Middle frontal gyrus (tissue), 1 donor: ENCODE results near the gene ELP5.

Source experiments
- DNase-seq: peaks from one replicate; pipeline ENCODE4 v3.0.0-alpha.2; 2015; ENCODE audit warnings: low spot score; ENCODE audit errors: extremely low spot score

Gene ELP5

GRCh38 chr17:7282752-7283321, 30.8 kb downstream of the ELP5 start:
- DNase-seq = no peak

GRCh38 chr17:7283471-7284216, 31.6 kb downstream of the ELP5 start:
- no peak for DNase-seq

GRCh38 chr17:7284911-7285310, 32.9 kb downstream of the ELP5 start:
- DNase-seq = no peak

DNA sequence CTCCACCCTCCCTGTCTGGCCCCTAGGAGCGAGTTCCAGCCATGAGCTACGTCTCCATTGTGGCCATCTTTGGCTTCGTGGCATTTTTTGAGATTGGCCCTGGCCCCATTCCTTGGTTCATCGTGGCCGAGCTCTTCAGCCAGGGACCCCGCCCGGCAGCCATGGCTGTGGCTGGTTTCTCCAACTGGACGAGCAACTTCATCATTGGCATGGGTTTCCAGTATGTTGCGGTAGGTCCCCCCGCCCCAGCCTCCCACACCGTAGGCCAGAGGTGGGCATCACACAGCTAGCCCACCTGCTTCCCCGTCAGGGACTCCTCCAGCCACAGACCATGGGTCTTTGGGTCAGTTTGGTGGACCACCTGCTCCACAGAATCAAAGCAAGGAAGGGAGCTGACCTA, 33.7 kb downstream of the ELP5 start:
- no peak for DNase-seq

DNA sequence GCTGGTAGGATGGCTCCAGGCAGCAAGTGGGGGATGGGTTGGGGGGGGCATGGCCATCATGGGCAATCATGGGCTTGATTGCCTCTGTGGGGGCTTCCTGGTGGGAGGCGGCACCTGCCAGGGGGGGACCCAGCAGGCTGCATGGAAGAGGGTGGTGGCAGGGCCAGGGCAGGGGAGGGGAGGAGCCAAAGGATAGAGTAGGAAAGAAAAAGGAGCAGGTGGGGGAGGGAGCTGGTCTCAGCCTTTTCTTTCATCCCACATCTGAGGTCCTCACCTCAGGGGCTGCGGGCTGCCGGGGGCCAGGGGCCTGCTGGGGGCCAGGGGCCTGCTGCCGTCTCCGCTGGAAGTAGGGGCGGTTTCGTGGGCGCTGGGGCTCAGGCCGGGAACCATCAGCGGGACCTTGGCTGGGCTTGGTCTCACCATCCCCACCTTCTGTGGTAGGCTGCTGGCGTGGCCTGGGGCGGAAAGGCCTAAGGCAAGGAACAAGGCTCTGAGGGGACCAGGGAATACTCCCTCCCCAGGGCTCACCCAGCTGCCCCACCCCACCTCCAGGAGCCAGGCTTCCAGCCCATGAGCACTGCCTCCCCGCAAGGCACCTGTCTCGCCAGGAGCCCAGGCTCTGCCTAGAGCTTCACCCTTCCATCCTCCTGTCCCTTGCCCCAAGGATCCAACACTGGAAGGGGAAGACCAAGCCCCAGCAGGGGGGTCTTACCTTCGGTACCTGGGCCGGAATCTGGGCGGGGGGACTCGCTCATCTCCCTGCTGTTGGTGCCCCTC, 37.4 kb downstream of the ELP5 start:
- no peak for DNase-seq

DNA sequence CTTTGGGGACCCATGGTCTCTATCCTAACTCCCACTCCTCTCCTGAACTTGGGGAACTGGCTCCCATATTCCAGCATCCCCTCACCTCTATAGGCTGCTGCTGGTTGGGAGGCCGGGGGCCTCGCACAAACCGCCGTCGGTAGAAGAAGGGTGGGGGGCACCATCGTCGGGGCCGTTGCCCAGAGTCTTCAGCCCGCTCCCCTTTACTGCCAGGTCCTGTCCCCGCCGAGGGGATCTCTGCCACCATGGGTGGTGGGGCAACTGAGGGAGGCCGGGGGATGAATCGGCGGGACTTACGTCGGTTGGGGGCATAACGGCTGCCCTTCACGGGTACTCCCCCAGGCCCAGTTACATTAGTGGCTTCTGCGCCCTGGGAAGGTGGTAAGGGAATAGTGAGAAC, 38.2 kb downstream of the ELP5 start:
- DNase-seq = no peak

GRCh38 chr17:7290685-7291084, 38.7 kb downstream of the ELP5 start:
- no peak for DNase-seq

DNA sequence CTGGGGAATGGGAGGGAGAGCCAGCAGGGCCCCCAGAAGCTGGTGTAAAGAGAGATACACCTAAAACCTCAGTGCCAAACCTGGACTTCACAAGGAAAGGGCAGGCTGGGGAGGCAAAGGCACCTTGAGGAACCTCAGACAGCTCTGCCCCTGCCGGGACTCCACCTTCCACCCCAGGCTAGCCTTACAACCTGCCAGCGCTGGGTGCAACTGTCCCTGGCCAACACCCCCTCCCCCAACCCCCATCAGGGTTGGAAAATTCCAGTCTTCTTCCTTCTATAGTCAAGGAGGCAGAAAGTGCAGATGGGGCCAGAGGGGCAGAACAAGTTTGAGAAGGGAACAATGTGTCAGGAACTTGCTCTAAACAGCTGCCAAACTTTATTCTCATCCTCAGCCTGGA, 40.2 kb downstream of the ELP5 start:
- no peak for DNase-seq

- DNase-seq = no peak
Measured at GRCh38 chr17:7292729-7293128, 40.7 kb downstream of the ELP5 start.

DNA sequence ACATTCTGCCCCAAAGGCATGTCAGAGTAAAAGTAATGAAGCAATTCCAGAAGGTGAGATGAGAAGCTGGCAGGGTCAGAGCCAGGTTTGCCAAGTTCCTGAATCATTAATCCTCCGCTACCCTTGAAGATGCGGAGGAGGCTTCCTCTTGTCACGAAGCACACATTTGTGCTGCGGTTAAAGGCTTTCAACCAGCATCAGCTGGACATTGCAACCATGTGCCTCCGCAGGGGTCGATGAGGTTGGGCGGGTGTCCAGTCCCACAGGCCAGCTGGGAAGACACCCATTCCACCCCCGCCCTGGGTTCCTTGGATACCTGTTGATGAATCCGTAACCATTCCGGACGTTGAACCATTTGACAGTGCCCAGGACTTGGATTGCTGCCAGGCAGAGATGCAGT, 41.1 kb downstream of the ELP5 start:
- DNase-seq = no peak

- no peak for DNase-seq
Measured at GRCh38 chr17:7293816-7294613, 42.0 kb downstream of the ELP5 start.

DNA sequence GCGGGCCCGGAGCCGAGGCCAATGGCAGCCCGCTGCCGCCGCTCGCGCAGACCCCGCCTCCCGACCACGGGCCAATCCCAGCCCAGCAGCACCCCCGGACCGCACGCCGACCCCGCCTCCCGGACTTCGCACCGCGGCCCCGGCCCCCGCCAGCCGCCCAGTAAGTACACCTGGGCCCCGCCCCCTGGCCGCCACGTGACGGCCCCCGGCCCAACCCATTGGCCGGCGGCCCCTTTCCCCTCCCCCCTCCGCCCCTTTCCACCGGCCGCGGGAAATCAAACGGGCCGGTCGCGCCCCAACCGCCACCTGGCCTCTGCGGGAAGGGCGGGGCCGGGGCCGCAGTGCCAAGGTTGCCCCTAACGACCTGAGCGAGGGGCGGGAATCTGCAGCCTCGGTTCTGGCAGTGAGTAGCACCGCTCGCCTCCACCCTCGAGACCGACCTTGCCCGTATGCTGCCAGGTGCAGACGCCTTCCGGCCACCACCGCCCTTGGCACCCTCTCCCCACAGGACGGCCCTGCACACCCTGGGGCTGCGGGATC, 42.7 kb downstream of the ELP5 start, which contains the start of gene YBX2:
Gene YBX2, minus strand, starts transcription at position 26 of the 540 bp plus-strand sequence. CDS start 139 bp downstream, outside the sequence.
- DNase-seq = no peak

GRCh38 chr17:7295230-7296180, 43.5 kb downstream of the ELP5 start:
- DNase-seq = no peak

DNA sequence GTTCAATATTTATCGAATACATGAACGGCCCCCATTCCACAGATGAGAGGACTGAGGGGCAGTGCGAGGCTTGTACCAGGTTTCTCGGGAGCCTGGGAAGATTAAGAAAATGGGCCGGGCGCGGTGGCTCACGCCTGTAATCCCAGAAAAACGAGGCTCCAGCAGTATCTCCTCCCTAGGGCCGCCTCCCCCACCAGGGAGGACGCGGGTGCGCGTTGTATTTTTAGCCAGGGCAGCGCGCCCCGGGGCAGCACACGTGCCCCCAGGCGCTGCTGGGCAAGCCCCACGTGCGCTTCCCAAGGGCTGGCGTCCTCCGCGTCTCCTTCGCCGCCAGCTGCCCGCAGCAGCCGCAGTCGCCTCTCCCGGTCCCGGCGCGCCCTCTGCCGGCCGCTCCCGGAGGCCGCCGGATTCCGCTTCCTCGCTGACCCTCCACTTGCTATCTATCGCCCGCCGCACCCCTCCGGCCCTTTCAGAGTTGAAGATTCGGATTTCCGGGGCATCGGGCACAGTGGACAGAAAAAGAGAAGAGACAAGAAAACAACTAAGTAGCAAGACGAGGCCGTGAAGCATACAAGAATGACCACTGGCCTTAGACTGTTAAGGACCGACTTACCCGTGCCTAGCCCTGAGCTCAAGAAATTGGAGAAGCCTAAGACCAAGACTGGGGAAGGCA, 44.3 kb downstream of the ELP5 start:
- DNase-seq = peak; percentile 71

DNA sequence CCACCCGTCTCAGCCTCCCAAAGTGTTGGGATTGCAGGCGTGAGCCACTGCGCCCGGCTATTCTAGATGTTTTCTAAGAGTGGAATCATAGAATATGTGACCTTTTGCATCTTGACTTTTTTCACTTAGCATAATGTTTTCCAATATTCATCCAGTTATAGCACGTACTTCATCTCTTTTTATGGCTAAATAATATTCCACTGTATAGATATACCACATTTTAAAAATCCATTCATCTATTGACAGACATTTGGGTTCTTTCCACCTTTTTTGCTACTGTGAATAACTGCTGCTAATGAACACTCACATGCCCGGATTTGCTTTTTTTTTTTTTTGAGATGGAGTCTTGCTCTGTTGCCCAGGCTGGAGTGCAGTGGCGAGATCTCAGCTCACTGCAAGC, 52.2 kb downstream of the ELP5 start:
- no peak for DNase-seq

GRCh38 chr17:7306911-7307685, 55.1 kb downstream of the ELP5 start, which contains the start of gene EIF5A:
TSS of gene EIF5A (plus strand) at chr17:7307628. CDS start at chr17:7309636, 2,008 bp downstream.
- peak; percentile 99 for DNase-seq

- no peak for DNase-seq
Measured at GRCh38 chr17:7307686-7308624, 55.9 kb downstream of the ELP5 start.
